IPS DF 4.7 (cell line): Measurements from ENCODE around the gene DLL4.

ENCODE experiments used
- DNase-seq: peaks from one replicate; pipeline ENCODE4 v3.0.0-alpha.2; 2013; ENCODE audit warnings: low spot score; ENCODE audit errors: extremely low read depth

Gene DLL4

DNA sequence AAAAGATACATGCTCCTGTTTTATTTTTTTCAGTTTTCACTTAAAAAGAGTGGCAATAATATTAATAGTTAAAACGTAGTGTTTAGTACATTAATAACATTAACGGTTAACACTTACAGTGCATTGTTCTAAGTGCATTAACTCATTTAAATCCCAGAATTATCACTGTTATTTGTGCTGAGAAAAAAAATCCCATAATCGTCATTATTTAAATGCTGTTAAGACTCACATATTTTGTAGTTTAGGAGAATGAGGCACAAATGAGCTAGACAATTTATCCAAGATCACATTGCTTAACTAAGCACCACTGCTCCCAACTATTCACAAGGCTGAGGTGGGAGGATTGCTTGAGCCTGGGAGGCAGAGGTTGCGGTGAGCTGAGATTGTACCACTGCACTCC is 59.0 kb downstream of the DLL4 start:
- no peak for DNase-seq
